Mesothelial cell of epicardium (in vitro differentiated cells): ENCODE measurements around the gene SAMD9. TPM values are rescaled to one million over a fixed set of nuclear protein-coding genes. Genes with fewer than 3 reads are reported as not detected.

Experiments
- DNase-seq, 2 experiments: peaks; one replicate each; pipeline ENCODE4 v3.0.0; 2021; ENCODE audit warnings: low spot score in 2 of 2; ENCODE audit not compliant: unreplicated experiment in 2 of 2
- H3K27ac Mint-ChIP-seq: 2 replicates; pipeline ENCODE4 v1.8.0; 2021; ENCODE audit warnings: mixed read lengths
- H3K27me3 Mint-ChIP-seq: 2 replicates; pipeline ENCODE4 v1.8.0; 2021; ENCODE audit warnings: low read depth, mixed read lengths
- H3K36me3 Mint-ChIP-seq: 2 replicates; pipeline ENCODE4 v1.8.0; 2021; ENCODE audit warnings: mixed read lengths
- H3K4me1 Mint-ChIP-seq: 2 replicates; pipeline ENCODE4 v1.8.0; 2021; ENCODE audit warnings: mixed read lengths
- H3K4me3 Mint-ChIP-seq: 2 replicates; pipeline ENCODE4 v1.8.0; 2021; ENCODE audit warnings: mild to moderate bottlenecking, moderate library complexity, mixed read lengths
- H3K9me3 Mint-ChIP-seq: 2 replicates; pipeline ENCODE4 v1.8.0; 2021; ENCODE audit warnings: mixed read lengths
- total RNA-seq: library from RNA; stranded (reverse); gene quantifications from 3 replicates; pipeline ENCODE4 v1.2.1, GENCODE V29; 2021
- TF ChIP-seq, protein P1 (sequence below): fragments of 200-600 bp; sonication (generic); IDR thresholded peaks from one replicate; pipeline ENCODE4 v1.5.0; 2021; ENCODE audit warnings: antibody characterized with exemption; ENCODE audit not compliant: unreplicated experiment

SAMD9 gene
- total RNA-seq = 4.2 to 4.5 TPM (median 4.4 TPM) in 3 replicates

DNA sequence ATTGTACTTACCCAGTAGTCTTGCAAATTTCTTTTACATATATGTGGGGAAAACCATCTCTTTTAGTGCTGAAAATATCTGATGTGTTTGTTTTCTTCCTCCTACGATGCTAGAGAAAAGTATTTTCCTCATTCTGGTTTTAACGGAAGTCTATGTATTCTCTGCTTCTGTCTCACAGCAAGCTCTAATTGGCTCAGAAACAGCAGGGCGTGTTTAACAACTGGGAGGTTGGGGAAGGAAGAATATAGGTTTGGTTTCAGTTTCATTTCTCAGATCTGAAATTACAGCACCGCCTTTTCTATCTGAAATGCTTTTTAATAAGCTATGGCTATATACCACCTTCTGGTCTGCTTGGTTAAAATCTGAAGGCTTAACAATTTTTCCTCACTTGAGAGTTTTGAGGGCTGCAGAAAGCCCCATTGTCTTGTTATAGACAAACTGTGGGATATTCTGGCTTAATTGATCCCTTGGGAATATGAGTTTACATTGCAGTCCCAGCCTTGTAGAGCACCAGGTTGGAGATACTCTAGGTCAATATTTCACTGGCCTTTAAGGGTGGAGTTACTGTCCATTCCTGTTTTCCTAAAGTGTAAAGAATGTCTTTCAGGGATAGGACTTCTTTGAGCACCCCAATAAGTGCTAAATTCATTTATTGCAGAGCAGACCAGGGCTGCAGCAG lies at the start of gene SAMD9:
SAMD9 (minus strand) TSS at position 128 of the 679 bp plus-strand sequence. CDS start 11,882 bp downstream, outside the sequence.
- Mint-ChIP-seq H3K36me3 (peaks cover 9% of the 10 kb centered on the region), H3K9me3 (peaks cover 39% of the 10 kb centered on the region), H3K4me3 (peak within 1 kb of the TSS; percentile 53), H3K27me3 (peaks cover 4% of the 10 kb centered on the region), H3K4me1 (peaks cover 5% of the 10 kb centered on the region), H3K27ac (peak within 1 kb of the TSS; percentile 18)
- TF ChIP-seq, protein P1, sequence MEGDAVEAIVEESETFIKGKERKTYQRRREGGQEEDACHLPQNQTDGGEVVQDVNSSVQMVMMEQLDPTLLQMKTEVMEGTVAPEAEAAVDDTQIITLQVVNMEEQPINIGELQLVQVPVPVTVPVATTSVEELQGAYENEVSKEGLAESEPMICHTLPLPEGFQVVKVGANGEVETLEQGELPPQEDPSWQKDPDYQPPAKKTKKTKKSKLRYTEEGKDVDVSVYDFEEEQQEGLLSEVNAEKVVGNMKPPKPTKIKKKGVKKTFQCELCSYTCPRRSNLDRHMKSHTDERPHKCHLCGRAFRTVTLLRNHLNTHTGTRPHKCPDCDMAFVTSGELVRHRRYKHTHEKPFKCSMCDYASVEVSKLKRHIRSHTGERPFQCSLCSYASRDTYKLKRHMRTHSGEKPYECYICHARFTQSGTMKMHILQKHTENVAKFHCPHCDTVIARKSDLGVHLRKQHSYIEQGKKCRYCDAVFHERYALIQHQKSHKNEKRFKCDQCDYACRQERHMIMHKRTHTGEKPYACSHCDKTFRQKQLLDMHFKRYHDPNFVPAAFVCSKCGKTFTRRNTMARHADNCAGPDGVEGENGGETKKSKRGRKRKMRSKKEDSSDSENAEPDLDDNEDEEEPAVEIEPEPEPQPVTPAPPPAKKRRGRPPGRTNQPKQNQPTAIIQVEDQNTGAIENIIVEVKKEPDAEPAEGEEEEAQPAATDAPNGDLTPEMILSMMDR = no peak
- no peak for DNase-seq

DNA sequence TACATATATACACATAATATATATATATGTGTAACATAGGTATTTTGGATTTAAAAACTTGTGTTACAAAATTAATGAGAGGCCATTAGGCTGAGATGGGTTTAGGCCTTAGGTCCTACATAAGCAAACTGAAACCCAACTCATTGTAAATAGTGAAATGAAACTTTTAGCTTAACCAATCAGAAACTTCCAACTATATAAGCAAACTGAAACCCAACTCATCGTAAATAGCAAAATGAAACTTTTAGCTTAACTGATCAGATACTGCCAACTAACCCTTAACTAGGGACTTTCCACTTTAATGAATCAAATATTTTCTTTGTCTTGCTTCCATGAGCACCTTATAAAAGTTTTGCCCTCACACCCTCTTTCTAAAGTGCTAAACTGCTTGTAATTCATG lies 47.7 kb upstream of the SAMD9 start:
- Mint-ChIP-seq H3K4me1 (peaks cover 10% of the 10 kb centered on the region), H3K27me3 (peaks cover 36% of the 10 kb centered on the region), H3K27ac (no peak overlapping the region), H3K4me3 (no peak overlapping the region), H3K9me3 (peaks cover 29% of the 10 kb centered on the region), H3K36me3 (no peaks in the 10 kb centered on the region)
- DNase-seq = no peak
- TF ChIP-seq, protein P1 = no peak

DNA sequence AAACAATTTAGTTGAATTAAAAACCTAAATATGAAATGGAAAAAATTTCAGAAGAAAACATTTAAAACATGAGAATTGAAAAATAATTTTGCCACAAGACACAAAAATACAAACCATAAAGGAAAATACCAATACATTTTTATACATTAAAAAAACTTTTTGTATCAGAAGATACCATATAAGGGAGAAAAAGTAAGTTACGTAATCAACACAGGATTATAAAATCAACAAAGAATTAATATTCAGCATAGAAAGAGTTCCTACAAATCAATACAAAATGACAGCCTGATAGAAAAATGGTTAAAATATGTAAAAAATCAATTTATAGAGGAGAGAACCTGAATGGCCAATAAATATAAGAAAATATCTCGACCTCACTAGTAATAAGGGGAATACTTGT lies 47.0 kb upstream of the SAMD9 start:
- Mint-ChIP-seq H3K4me3 (no peak overlapping the region), H3K27me3 (peaks cover 36% of the 10 kb centered on the region), H3K4me1 (peaks cover 13% of the 10 kb centered on the region), H3K9me3 (peaks cover 30% of the 10 kb centered on the region), H3K27ac (no peak overlapping the region), H3K36me3 (no peaks in the 10 kb centered on the region)
- DNase-seq = no peak
- TF ChIP-seq, protein P1 = no peak

DNA sequence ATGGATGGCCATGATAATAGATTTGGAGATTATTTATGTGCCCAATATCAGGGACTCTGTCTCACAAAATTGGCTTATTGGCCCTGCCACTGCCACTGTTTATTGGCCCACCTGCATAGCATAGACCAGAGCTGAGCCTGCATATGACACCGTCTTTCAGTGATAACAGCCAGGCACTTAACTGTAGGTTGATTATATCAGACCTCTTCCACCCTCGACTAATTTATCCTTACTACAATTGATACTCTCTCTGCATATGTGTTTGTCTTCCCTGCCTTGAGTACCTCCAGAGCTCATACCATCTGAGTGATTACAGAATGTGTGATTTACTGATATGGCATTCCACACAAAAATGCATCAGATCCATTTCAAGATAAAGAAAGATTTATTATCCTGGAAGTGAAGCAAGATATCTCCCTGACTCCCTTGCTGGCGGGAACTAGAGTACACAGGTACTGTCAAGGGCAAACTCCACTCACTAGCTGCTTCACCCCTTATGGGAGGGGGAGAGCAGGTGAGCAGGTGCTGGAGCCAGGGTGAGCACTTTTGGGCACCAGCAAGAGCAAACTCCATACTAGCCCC lies 43.5 kb upstream of the SAMD9 start:
- TF ChIP-seq, protein P1 = no peak
- Mint-ChIP-seq H3K9me3 (peaks cover 11% of the 10 kb centered on the region), H3K27me3 (peaks cover 17% of the 10 kb centered on the region), H3K4me3 (no peak overlapping the region), H3K4me1 (peaks cover 13% of the 10 kb centered on the region), H3K36me3 (no peaks in the 10 kb centered on the region), H3K27ac (no peak overlapping the region)
- DNase-seq = no peak

DNA sequence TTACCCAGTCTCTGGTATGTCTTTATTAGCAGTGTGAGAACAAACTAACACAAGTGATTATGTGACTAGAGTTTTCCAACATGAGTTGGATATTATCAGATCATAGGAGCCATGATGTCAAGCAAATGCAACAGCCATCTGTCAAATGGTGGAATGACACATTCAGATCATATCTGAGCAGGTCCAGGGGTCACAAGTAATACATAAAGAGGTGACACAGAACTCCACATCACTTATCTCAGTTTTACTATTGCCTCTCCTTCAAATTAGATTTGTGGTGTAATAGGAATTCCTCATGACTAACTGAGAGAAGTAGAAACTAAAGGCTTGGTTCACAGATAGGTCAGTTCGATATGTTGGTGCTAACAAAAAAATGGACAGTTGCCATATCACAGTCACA lies 42.6 kb upstream of the SAMD9 start:
- DNase-seq = no peak
- H3K36me3 Mint-ChIP-seq = no peaks in the 10 kb centered on the region
- H3K27me3 Mint-ChIP-seq = peaks cover 19% of the 10 kb centered on the region
- H3K27ac Mint-ChIP-seq = no peak overlapping the region
- no peak overlapping the region for H3K4me3 Mint-ChIP-seq
- TF ChIP-seq, protein P1 = no peak
- H3K9me3 Mint-ChIP-seq = peaks cover 11% of the 10 kb centered on the region
- H3K4me1 Mint-ChIP-seq = peaks cover 13% of the 10 kb centered on the region
